Heart left ventricle (tissue), 16 donors: ENCODE data around the gene FAM124A. TPM values are rescaled to one million over a fixed set of nuclear protein-coding genes. Genes with fewer than 3 reads are reported as not detected.

ENCODE experiments used
- ATAC-seq, 4 donors: fragments of 200-7000 bp; cut with Tn5 transposase; one replicate each; pipeline ENCODE4 v1.9.1; 2020 to 2022; ENCODE audit warnings: moderate library complexity in 4 of 4, mild to moderate bottlenecking in 3 of 4, moderate number of reproducible peaks in 1 of 4
- DNase-seq, 5 donors: peaks; one replicate each; pipeline ENCODE4 v3.0.0-alpha.2; 2020
- H3K27ac ChIP-seq, 12 donors: fragments of 200-600 bp; sonication (generic) in 4 of 12; one replicate each; pipeline versions ENCODE4 v1.5.0 to v1.8.0; 2016 to 2022; ENCODE audit warnings: mild to moderate bottlenecking in 2 of 12
- H3K27me3 ChIP-seq, 9 donors: fragments of 200-600 bp; sonication (generic) in 2 of 9; one replicate each; pipeline versions ENCODE4 v1.5.1 to v1.8.0; 2016 to 2022; ENCODE audit warnings: mild to moderate bottlenecking in 3 of 9
- H3K36me3 ChIP-seq, 9 donors: fragments of 200-600 bp; sonication (generic) in 2 of 9; one replicate each; pipeline versions ENCODE4 v1.5.0 to v1.8.0; 2018 to 2022; ENCODE audit warnings: mild to moderate bottlenecking in 2 of 9
- H3K4me1 ChIP-seq, 12 donors: fragments of 200-600 bp; sonication (generic) in 4 of 12; one replicate each; pipeline versions ENCODE4 v1.5.0 to v1.8.0; 2016 to 2022; ENCODE audit warnings: mild to moderate bottlenecking in 3 of 12
- H3K4me3 ChIP-seq, 12 donors: fragments of 200-600 bp; sonication (generic) in 4 of 12; one replicate each; pipeline versions ENCODE4 v1.5.0 to v1.8.0; 2017 to 2022; ENCODE audit warnings: mild to moderate bottlenecking in 9 of 12, moderate library complexity in 4 of 12
- H3K9me3 ChIP-seq, 12 donors: fragments of 200-600 bp; sonication (generic) in 4 of 12; one replicate each; pipeline versions ENCODE4 v1.5.0 to v1.8.0; 2016 to 2022; ENCODE audit warnings: mild to moderate bottlenecking in 1 of 12
- POLR2A ChIP-seq, 2 donors: fragments of 450-650 bp; IDR thresholded peaks; one replicate each; pipeline ENCODE4 v1.6.1; 2017; ENCODE audit warnings: antibody characterized with exemption in 2 of 2, mild to moderate bottlenecking in 2 of 2, moderate library complexity in 2 of 2
- WGBS, 4 donors: extraction: QIAGEN DNeasy Blood & Tissue Kit in 2 of 4; methylation state at CpG; one replicate each; pipeline versions ENCODE4 v1.1.5 to v1.1.7; 2013 to 2018; 5-methylcytosine and 5-hydroxymethylcytosine counted together
- intact Hi-C, 10 donors: fragments of 100-400 bp; cut with DNase I; formaldehyde crosslinking; loops; one replicate each; pipeline versions ENCODE4 v1.11.1 to v1.14.2; 2022
- polyA plus RNA-seq, 2 donors: library from polyadenylated mRNA; stranded (reverse); fragments of 200-250 nt; gene quantifications; one replicate each; pipeline ENCODE4 v1.2.3, GENCODE V29; 2013
- total RNA-seq, 9 donors: library from RNA; depleted of rRNA in 2 of 9; stranded (reverse); fragments of >200 nt in 2 of 9; fragmentation: NEBNext Ultra II Directional in 3 of 9; extraction: Animal tissue kit (Norgen Biotek cat#: 25700) in 3 of 9; gene quantifications; one replicate each; pipeline versions ENCODE4 v1.1.0 to v1.2.4, GENCODE V29; 2016 to 2023
- TF ChIP-seq, protein P1 (sequence below), 12 donors: fragments of 200-600 bp; sonication (generic) in 4 of 12; IDR thresholded peaks; one replicate each; pipeline versions ENCODE4 v1.5.0 to v1.8.0; 2018 to 2022; ENCODE audit warnings: antibody characterized with exemption in 12 of 12, mild to moderate bottlenecking in 5 of 12
- donor health status: ischemic (EF 13 %, LVEDD 7.1; RV severe dilation, severe dysfunction).
- donor health status: healthy with polysubstance abuse.
- donor health status: DM: no; HTN: yes; CAD: no.
- donor health status: DM: no; HTN: no; CAD: no.
- donor health status: ischemic (EF 25% LVEDD 6.9; RV normal size, moderate dysfunction).
- donor health status: ischemic (EF 25% LVEDD 5.7; RV mildly dilated, moderate dysfunction).
- donor health status: healthy.
- donor health status: DM: yes; HTN: yes; CAD: no.
- donor health status: ischemic (EF 35%, LVEDD 5.7; RV mildly dilated, moderate dysfunction).
- donor health status: nonischemic (EF 11% LVEDD 7.7; RV severe dilation, severe dysfunction).
- donor health status: DM: yes; HTN: yes; CAD: no.
- donor health status: PGD.
- donor health status: ischemic (EF 29% LVEDD 5.4; RV normal size, mild dysfunction).
- donor health status: nonischemic (EF 23%, LVEDD 6.1; RV moderate dilation, normal function).

The FAM124A gene
- total and polyA plus RNA-seq, 11 donors, result 4.1 to 16.8 (median 6.9) TPM

DNA sequence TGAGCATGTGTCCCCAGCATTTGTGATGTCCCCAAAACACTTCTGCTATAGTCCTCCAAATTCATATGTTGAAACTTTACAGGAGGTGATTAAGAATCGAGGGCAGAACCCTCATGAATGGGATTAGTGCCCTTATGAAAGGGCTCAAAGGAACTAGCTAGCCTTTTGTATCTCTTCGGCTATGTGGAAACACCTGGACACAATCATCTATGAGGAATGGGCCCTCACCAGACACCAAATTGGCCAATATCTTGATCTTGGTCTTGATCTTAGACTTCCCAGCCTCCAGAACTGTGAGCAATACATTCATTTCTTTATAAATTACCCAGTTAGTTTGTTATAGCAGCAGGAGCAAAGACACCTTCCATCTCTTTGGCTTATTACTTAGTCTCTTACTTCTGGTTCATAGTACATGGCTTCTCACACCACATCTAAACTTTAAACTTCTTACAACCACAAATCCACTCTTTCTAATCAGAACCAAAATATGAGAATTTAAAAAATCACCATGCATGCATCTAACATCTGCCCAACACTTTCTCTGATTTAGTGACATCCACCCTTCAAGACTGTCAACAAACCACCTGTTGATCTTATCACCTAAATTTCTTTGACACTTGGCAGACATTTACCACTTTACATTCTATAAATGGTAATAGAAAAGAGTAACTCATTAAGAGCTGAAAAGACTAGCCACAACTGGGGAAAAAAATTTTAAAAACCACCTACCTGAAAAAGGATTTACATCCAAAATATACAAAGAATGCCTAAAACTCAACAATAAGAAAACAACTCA, 110.6 kb downstream of the FAM124A start:
- peaks cover 0 to 10% (median 0%) of the 10 kb centered on the region in 12 donors for H3K4me1 ChIP-seq
- H3K4me3 ChIP-seq, result no peak overlapping the region
- H3K27me3 ChIP-seq, result no peaks in the 10 kb centered on the region
- H3K9me3 ChIP-seq, result no peaks in the 10 kb centered on the region
- no peak overlapping the region for H3K27ac ChIP-seq
- TF ChIP-seq, protein P1, sequence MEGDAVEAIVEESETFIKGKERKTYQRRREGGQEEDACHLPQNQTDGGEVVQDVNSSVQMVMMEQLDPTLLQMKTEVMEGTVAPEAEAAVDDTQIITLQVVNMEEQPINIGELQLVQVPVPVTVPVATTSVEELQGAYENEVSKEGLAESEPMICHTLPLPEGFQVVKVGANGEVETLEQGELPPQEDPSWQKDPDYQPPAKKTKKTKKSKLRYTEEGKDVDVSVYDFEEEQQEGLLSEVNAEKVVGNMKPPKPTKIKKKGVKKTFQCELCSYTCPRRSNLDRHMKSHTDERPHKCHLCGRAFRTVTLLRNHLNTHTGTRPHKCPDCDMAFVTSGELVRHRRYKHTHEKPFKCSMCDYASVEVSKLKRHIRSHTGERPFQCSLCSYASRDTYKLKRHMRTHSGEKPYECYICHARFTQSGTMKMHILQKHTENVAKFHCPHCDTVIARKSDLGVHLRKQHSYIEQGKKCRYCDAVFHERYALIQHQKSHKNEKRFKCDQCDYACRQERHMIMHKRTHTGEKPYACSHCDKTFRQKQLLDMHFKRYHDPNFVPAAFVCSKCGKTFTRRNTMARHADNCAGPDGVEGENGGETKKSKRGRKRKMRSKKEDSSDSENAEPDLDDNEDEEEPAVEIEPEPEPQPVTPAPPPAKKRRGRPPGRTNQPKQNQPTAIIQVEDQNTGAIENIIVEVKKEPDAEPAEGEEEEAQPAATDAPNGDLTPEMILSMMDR (IDR thresholded peaks at IDR 0.05), result no peak
- no peak for TF ChIP-seq POLR2A (IDR thresholded peaks at IDR 0.05)
- ATAC-seq, result no peak
- WGBS, 4 donors, result 80 to 87% (median 81%) methylated on average over 2 of the region's 2 CpGs
- DNase-seq, result no peak
- H3K36me3 ChIP-seq, result no peaks in the 10 kb centered on the region
- intact Hi-C loops, result no loop called here

DNA sequence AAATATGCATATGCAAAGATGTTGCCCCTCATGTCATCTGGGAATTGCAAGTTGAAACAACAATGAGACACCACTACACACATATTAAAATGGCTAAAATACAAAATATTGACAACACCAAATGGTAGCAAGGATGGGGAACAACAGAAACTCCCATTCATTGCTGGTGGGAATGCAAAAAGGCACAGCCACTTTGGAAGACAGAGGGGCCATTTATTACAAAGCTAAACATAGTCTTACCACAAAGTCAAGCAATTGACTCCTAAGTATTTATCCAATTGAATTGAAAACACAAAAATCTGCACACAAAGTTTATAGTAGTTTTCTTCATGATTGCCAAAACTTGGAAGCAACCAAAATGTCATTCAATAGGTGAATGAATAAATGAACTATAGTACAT, 111.2 kb downstream of the FAM124A start:
- TF ChIP-seq POLR2A (IDR thresholded peaks at IDR 0.05), result no peak
- TF ChIP-seq, protein P1 (IDR thresholded peaks at IDR 0.05), result no peak
- peaks cover 0 to 10% (median 0%) of the 10 kb centered on the region in 12 donors for H3K4me1 ChIP-seq
- ATAC-seq (no peak), DNase-seq (no peak)
- intact Hi-C loops, result no loop called here
- H3K4me3 ChIP-seq, result no peak overlapping the region
- H3K27ac ChIP-seq, result no peak overlapping the region
- H3K9me3 ChIP-seq, result no peaks in the 10 kb centered on the region
- no peaks in the 10 kb centered on the region for H3K27me3 ChIP-seq
- H3K36me3 ChIP-seq, result no peaks in the 10 kb centered on the region

DNA sequence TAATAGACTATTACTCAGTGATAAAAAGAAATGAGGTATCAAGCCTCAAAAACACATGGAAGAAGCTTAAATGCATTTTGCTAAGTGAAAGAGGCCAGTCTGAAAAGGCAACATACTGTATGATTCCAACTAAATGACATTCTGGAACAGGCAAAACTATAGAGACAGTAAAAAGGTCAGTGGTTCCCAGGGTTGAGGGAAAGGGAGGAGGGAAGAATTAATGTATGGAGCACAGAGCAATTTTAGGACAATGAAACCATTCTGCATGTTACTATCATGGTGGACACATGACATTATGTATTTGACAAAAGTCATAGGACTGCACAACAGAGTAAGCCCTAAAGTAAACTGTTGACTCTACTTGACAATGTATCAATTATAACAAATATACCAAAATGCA, 111.6 kb downstream of the FAM124A start:
- Histone ChIP-seq H3K27ac (no peak overlapping the region), H3K4me1 (peaks cover 0 to 10% (median 0%) of the 10 kb centered on the region in 12 donors), H3K9me3 (no peaks in the 10 kb centered on the region), H3K36me3 (no peaks in the 10 kb centered on the region), H3K27me3 (no peaks in the 10 kb centered on the region), H3K4me3 (no peak overlapping the region)
- intact Hi-C loops, result no loop called here
- no peak for ATAC-seq
- DNase-seq, result no peak
- TF ChIP-seq, protein P1 (IDR thresholded peaks at IDR 0.05), result no peak
- no peak for TF ChIP-seq POLR2A (IDR thresholded peaks at IDR 0.05)

Other genes starting within 250 kb of the FAM124A start
- not detected for gene C13orf42, start 111.1 kb upstream of the FAM124A start, total RNA-seq
- gene C13orf42, start 111.1 kb upstream of the FAM124A start, polyA plus RNA-seq, result not detected
- gene SERPINE3, start 117.3 kb downstream of the FAM124A start, total RNA-seq, result under 1 TPM in 1 of 9 donors, not detected in 8; 0.14 TPM
- not detected for gene SERPINE3, start 117.3 kb downstream of the FAM124A start, polyA plus RNA-seq
- 10 to 100 TPM; 18.4 to 30.2 (median 24.4) TPM for gene INTS6, start 230.6 kb downstream of the FAM124A start, total RNA-seq
- 10 to 100 TPM in 1 of 2 donors, 1 to 10 TPM in 1; 7.7 to 12.0 TPM for gene INTS6, start 230.6 kb downstream of the FAM124A start, polyA plus RNA-seq